CD8-positive, alpha-beta memory T cell (primary cell): ENCODE data around the gene NR6A1. TPM values are rescaled to one million over a fixed set of nuclear protein-coding genes. Genes with fewer than 3 reads are reported as not detected.

ENCODE experiments used
- CTCF ChIA-PET: fragments of 350-600 bp; sonication (Branson Sonifier 250); formaldehyde crosslinking; loops from one replicate; lab custom pipeline; 2021; ENCODE audit warnings: antibody characterized with exemption; lab: Charles Lee
- POLR2A ChIA-PET: fragments of 350-600 bp; sonication (Branson Sonifier 250); formaldehyde crosslinking; loops from one replicate; lab custom pipeline; 2021; ENCODE audit warnings: antibody characterized with exemption; lab: Charles Lee
- DNase-seq, 5 donors: peaks; one replicate each; pipeline versions ENCODE4 v3.0.0 to v3.0.0-alpha.2; 2020 to 2022; ENCODE audit warnings: mixed read lengths in 1 of 5
- H3K27ac ChIP-seq: one replicate; pipeline ENCODE4 v1.7.0; 2013; ENCODE audit warnings: low read depth, mild to moderate bottlenecking, low read length, moderate library complexity
- H3K27me3 ChIP-seq: 2 replicates; pipeline ENCODE4 v1.7.0; 2013; ENCODE audit warnings: low read length, mild to moderate bottlenecking; ENCODE audit not compliant: insufficient read depth, poor library complexity, severe bottlenecking
- H3K36me3 ChIP-seq: 2 replicates; pipeline ENCODE4 v1.7.0; 2013; ENCODE audit warnings: mild to moderate bottlenecking, low read length, moderate library complexity; ENCODE audit not compliant: insufficient read depth
- H3K4me1 ChIP-seq: 2 replicates; pipeline ENCODE4 v1.7.0; 2013; ENCODE audit warnings: mild to moderate bottlenecking, low read length, moderate library complexity; ENCODE audit not compliant: insufficient read depth
- H3K4me3 ChIP-seq: 2 replicates; pipeline ENCODE4 v1.7.0; 2013; ENCODE audit warnings: mild to moderate bottlenecking, low read length
- H3K9me3 ChIP-seq: 2 replicates; pipeline ENCODE4 v1.7.0; 2013; ENCODE audit warnings: mild to moderate bottlenecking, low read length
- H3K27ac Mint-ChIP-seq, 8 donors: one replicate each; pipeline ENCODE4 v1.8.0; 2020 to 2021; ENCODE audit warnings: mixed read lengths in 8 of 8, mild to moderate bottlenecking in 6 of 8, inconsistent platforms in 3 of 8, moderate library complexity in 3 of 8
- H3K27me3 Mint-ChIP-seq, 2 donors: one replicate each; pipeline ENCODE4 v1.8.0; 2020 to 2021; ENCODE audit warnings: mixed read lengths in 2 of 2, mild to moderate bottlenecking in 1 of 2, moderate library complexity in 1 of 2
- H3K36me3 Mint-ChIP-seq, 3 donors: one replicate each; pipeline ENCODE4 v1.8.0; 2020 to 2021; ENCODE audit warnings: mixed read lengths in 3 of 3, inconsistent platforms in 1 of 3, mild to moderate bottlenecking in 1 of 3
- H3K4me1 Mint-ChIP-seq, 3 donors: one replicate each; pipeline ENCODE4 v1.8.0; 2020 to 2021; ENCODE audit warnings: mixed read lengths in 3 of 3, inconsistent platforms in 1 of 3, mild to moderate bottlenecking in 1 of 3
- H3K4me3 Mint-ChIP-seq, 7 donors: one replicate each; pipeline ENCODE4 v1.8.0; 2020 to 2021; ENCODE audit warnings: mixed read lengths in 7 of 7, mild to moderate bottlenecking in 6 of 7, moderate library complexity in 4 of 7, inconsistent platforms in 2 of 7
- H3K9me3 Mint-ChIP-seq, 5 donors: one replicate each; pipeline ENCODE4 v1.8.0; 2020 to 2022; ENCODE audit warnings: mixed read lengths in 5 of 5, mild to moderate bottlenecking in 3 of 5, moderate library complexity in 2 of 5, inconsistent platforms in 1 of 5
- polyA plus RNA-seq: library from polyadenylated mRNA; unstranded; fragments of 300-500 nt; fragmentation: Illumina TruSeq; gene quantifications from one replicate; pipeline ENCODE4 v1.2.3, GENCODE V29; 2021
- total RNA-seq, 2 experiments: library from RNA; stranded (reverse); gene quantifications; one replicate each; pipeline ENCODE4 v1.2.3, GENCODE V29; 2021

NR6A1 gene
- total and polyA plus RNA-seq, 3 experiments from 2014 or later = 2.4 to 3.0 TPM; not detected in 1

GRCh38 chr9:124658165-124659017, 112.7 kb downstream of the NR6A1 start:
- Histone ChIP-seq H3K27ac (peak overlapping the region; percentile 49), H3K4me1 (peaks cover 16% of the 10 kb centered on the region), H3K9me3 (no peaks in the 10 kb centered on the region), H3K36me3 (no peaks in the 10 kb centered on the region), H3K4me3 (peak overlapping the region; percentile 52), H3K27me3 (peaks cover 4% of the 10 kb centered on the region)
- peak in 4 of 5 donors; percentile 4 to 54 (median 19) for DNase-seq
- Mint-ChIP-seq H3K27me3 (peaks cover 6 to 29% of the 10 kb centered on the region in 2 donors), H3K27ac (peak overlapping the region; percentile 32 to 89 (median 69)), H3K9me3 (no peaks in the 10 kb centered on the region), H3K4me3 (peak overlapping the region; percentile 83 to 93 (median 86)), H3K36me3 (no peaks in the 10 kb centered on the region), H3K4me1 (peaks cover 19 to 40% (median 23%) of the 10 kb centered on the region in 3 donors)
- POLR2A ChIA-PET = interaction anchor here (1.8 kb wide), 1 partner anchor 204 kb away, joined by 4 read pairs; no protein-coding TSS in a partner anchor
- CTCF ChIA-PET = interaction anchor here (1.2 kb wide), 1 partner anchor 40 kb away, joined by 3 read pairs; no protein-coding TSS in a partner anchor

DNA sequence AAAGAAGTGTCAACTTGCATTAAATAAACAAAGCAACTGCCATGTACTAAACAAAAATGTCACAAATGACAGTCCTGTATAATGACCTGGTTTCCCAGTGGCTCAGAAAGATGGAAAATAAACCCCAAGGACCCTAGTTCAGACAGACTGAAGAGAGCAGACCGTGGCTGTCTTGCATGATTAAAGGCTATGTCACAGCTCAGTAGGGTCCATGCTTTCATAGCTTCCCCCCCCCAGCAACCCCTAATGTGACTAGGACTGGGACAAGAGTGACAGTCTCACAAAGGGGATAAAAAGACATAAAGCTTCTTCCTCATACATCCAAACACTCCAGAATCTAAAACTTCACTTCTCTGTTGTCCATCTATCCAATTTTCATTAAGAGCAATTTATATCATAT, 113.6 kb downstream of the NR6A1 start:
- H3K27me3 Mint-ChIP-seq = peaks cover 6 to 20% of the 10 kb centered on the region in 2 donors
- peaks cover 16% of the 10 kb centered on the region for H3K4me1 ChIP-seq
- peaks cover 19 to 40% (median 23%) of the 10 kb centered on the region in 3 donors for H3K4me1 Mint-ChIP-seq
- H3K36me3 Mint-ChIP-seq = no peaks in the 10 kb centered on the region
- H3K27ac ChIP-seq = no peak overlapping the region
- POLR2A ChIA-PET = no interaction called here
- no peaks in the 10 kb centered on the region for H3K9me3 Mint-ChIP-seq
- CTCF ChIA-PET = interaction anchor here (1.2 kb wide), 1 partner anchor 39 kb away, joined by 3 read pairs; no protein-coding TSS in a partner anchor
- no peak overlapping the region for H3K4me3 ChIP-seq
- H3K4me3 Mint-ChIP-seq = no peak overlapping the region
- no peak for DNase-seq
- no peaks in the 10 kb centered on the region for H3K36me3 ChIP-seq
- H3K27me3 ChIP-seq = peaks cover 4% of the 10 kb centered on the region
- H3K27ac Mint-ChIP-seq = peak overlapping the region in 1 of 8 donors; percentile 89
- H3K9me3 ChIP-seq = no peaks in the 10 kb centered on the region

GRCh38 chr9:124654431-124654830, 116.7 kb downstream of the NR6A1 start:
- H3K27me3 ChIP-seq = no peaks in the 10 kb centered on the region
- no peaks in the 10 kb centered on the region for H3K9me3 Mint-ChIP-seq
- DNase-seq = no peak
- POLR2A ChIA-PET = no interaction called here
- H3K27ac ChIP-seq = no peak overlapping the region
- no peak overlapping the region for H3K4me3 ChIP-seq
- no peaks in the 10 kb centered on the region for H3K4me1 ChIP-seq
- H3K36me3 Mint-ChIP-seq = no peaks in the 10 kb centered on the region
- peaks cover 1 to 6% of the 10 kb centered on the region in 2 donors for H3K27me3 Mint-ChIP-seq
- H3K4me1 Mint-ChIP-seq = peaks cover 12 to 25% (median 14%) of the 10 kb centered on the region in 3 donors
- H3K36me3 ChIP-seq = no peaks in the 10 kb centered on the region
- H3K27ac Mint-ChIP-seq = no peak overlapping the region
- CTCF ChIA-PET = interaction anchor here (1.0 kb wide), 1 partner anchor 37 kb away, joined by 3 read pairs; no protein-coding TSS in a partner anchor
- no peaks in the 10 kb centered on the region for H3K9me3 ChIP-seq
- no peak overlapping the region for H3K4me3 Mint-ChIP-seq

DNA sequence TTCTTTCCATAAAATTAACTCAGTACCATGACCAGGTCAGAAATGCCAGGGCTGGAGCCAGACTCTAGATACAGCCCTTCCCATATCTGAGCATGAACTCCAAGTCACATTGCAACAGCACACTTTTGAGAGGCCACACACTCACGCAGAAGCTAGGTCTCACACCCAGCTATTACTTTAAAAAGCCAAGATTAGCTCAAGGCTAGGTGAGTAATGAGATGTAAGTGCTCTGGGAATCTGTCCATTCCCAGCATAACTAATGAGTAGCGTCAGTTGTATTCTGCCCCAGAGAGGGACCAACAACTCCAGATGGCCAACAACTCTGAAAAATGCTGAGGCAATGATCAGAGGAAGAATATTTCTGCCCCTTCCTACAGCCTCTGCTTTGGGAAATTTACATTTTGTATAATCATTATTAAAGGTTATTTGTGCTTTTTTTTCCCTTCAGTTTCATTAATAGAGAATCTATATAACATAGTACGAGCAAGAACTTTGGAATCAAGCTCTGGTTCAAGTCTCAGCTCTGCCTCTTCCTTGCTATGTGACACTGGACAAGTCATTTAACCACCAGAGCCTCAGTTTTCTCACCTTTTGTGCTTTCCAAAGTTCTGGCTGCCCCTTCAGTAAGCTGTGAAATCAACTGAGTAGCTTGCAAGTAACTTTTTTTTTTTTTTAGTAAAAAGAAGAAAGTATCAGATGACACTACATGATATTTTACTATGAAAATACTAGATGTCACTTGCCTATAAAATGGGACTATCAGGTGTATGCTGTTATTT, 118.3 kb downstream of the NR6A1 start:
- peaks cover 0 to 1% of the 10 kb centered on the region in 2 donors for H3K27me3 Mint-ChIP-seq
- H3K4me1 Mint-ChIP-seq = peaks cover 0 to 9% (median 0%) of the 10 kb centered on the region in 3 donors
- H3K4me3 Mint-ChIP-seq = no peak overlapping the region
- no peaks in the 10 kb centered on the region for H3K36me3 ChIP-seq
- no peak for DNase-seq
- ChIA-PET CTCF (no interaction called here), POLR2A (no interaction called here)
- no peaks in the 10 kb centered on the region for H3K4me1 ChIP-seq
- H3K9me3 ChIP-seq = no peaks in the 10 kb centered on the region
- H3K4me3 ChIP-seq = no peak overlapping the region
- no peaks in the 10 kb centered on the region for H3K27me3 ChIP-seq
- no peak overlapping the region for H3K27ac Mint-ChIP-seq
- no peak overlapping the region for H3K27ac ChIP-seq
- H3K9me3 Mint-ChIP-seq = no peaks in the 10 kb centered on the region
- H3K36me3 Mint-ChIP-seq = no peaks in the 10 kb centered on the region

DNA sequence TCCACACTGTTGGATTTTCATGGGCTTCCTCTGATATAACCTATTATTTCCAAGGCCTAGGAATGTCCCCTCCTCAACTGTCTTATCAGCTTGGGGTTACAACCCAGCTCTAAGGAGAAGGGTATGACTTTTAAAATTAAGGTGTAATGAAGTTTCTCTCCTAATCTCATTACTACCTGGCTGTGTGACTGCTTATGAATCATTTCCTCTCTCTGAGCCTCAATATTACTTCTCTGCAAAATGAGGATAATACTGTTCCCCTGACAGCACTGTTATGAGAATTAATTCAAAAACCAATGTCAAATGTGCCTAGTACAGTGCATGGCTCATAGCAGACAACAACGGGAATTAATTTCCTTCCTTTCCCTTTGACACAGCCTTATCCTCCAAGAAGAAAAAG, 118.9 kb downstream of the NR6A1 start:
- no peak overlapping the region for H3K4me3 Mint-ChIP-seq
- ChIA-PET CTCF (no interaction called here), POLR2A (no interaction called here)
- no peak for DNase-seq
- no peaks in the 10 kb centered on the region for H3K36me3 Mint-ChIP-seq
- Histone ChIP-seq H3K36me3 (no peaks in the 10 kb centered on the region), H3K4me3 (no peak overlapping the region), H3K27me3 (no peaks in the 10 kb centered on the region), H3K9me3 (no peaks in the 10 kb centered on the region), H3K4me1 (no peaks in the 10 kb centered on the region), H3K27ac (no peak overlapping the region)
- no peaks in the 10 kb centered on the region for H3K9me3 Mint-ChIP-seq
- H3K27me3 Mint-ChIP-seq = peaks cover 0 to 1% of the 10 kb centered on the region in 2 donors
- no peak overlapping the region for H3K27ac Mint-ChIP-seq
- peaks cover 0 to 3% (median 0%) of the 10 kb centered on the region in 3 donors for H3K4me1 Mint-ChIP-seq

GRCh38 chr9:124645274-124645673, 125.8 kb downstream of the NR6A1 start:
- peaks cover 0 to 12% (median 0%) of the 10 kb centered on the region in 3 donors for H3K36me3 Mint-ChIP-seq
- Histone ChIP-seq H3K4me1 (no peaks in the 10 kb centered on the region), H3K36me3 (no peaks in the 10 kb centered on the region), H3K27ac (no peak overlapping the region), H3K9me3 (no peaks in the 10 kb centered on the region), H3K27me3 (no peaks in the 10 kb centered on the region), H3K4me3 (no peak overlapping the region)
- peaks cover 11 to 13% of the 10 kb centered on the region in 2 donors for H3K27me3 Mint-ChIP-seq
- no peak overlapping the region for H3K27ac Mint-ChIP-seq
- H3K4me3 Mint-ChIP-seq = no peak overlapping the region
- H3K4me1 Mint-ChIP-seq = no peaks in the 10 kb centered on the region
- DNase-seq = no peak
- POLR2A ChIA-PET = no interaction called here
- H3K9me3 Mint-ChIP-seq = peaks cover 0 to 7% (median 6%) of the 10 kb centered on the region in 5 donors
- CTCF ChIA-PET = no interaction called here

DNA sequence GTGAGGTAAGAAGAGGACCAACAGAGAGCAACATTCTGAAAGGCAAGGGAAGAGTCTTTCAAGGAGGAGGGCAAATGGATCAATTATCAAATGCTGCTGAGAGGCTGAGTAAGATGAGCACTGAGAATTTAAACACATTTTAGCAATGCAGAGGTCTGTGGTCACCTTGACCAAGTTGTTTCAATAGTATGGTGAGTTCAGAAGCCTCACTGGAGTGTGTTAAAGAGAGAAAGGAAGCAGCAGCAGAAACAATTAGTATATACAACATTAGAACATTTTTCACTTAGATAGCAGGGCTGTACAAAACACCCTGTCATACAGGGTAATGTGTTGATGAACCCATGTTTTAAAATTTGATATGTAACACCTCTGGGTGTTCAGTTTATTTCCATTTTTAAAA, 131.5 kb downstream of the NR6A1 start:
- Mint-ChIP-seq H3K9me3 (peaks cover 0 to 2% (median 0%) of the 10 kb centered on the region in 5 donors), H3K36me3 (peaks cover 0 to 3% (median 0%) of the 10 kb centered on the region in 3 donors), H3K27ac (no peak overlapping the region), H3K4me1 (no peaks in the 10 kb centered on the region), H3K27me3 (peaks cover 16 to 46% of the 10 kb centered on the region in 2 donors), H3K4me3 (no peak overlapping the region)
- Histone ChIP-seq H3K4me3 (no peak overlapping the region), H3K4me1 (no peaks in the 10 kb centered on the region), H3K9me3 (no peaks in the 10 kb centered on the region), H3K27ac (no peak overlapping the region), H3K27me3 (no peaks in the 10 kb centered on the region), H3K36me3 (no peaks in the 10 kb centered on the region)
- CTCF ChIA-PET = interaction anchor here (1.4 kb wide), 1 partner anchor 20 kb away, joined by 3 read pairs; no protein-coding TSS in a partner anchor
- POLR2A ChIA-PET = no interaction called here
- DNase-seq = no peak
